Activated naive CD4-positive, alpha-beta T cell treated with anti-CD3 and anti-CD28 coated beads, Interleukin-2, amount 50 U/mL, for 24 hours (primary cell): ENCODE data around the gene TNFSF9.
"Not testable (repeated sequence)": the region's sequence is repeated elsewhere in the genome, so short reads cannot be mapped to it uniquely, and the experiment has no call there.

Experiments used
- H3K27ac Mint-ChIP-seq: one replicate; pipeline ENCODE4 v1.8.0; 2021; ENCODE audit warnings: mild to moderate bottlenecking, mixed read lengths
- H3K27me3 Mint-ChIP-seq: one replicate; pipeline ENCODE4 v1.8.0; 2021; ENCODE audit warnings: mixed read lengths
- H3K36me3 Mint-ChIP-seq: one replicate; pipeline ENCODE4 v1.8.0; 2021; ENCODE audit warnings: mixed read lengths
- H3K4me1 Mint-ChIP-seq: one replicate; pipeline ENCODE4 v1.8.0; 2021; ENCODE audit warnings: mixed read lengths
- H3K4me3 Mint-ChIP-seq: one replicate; pipeline ENCODE4 v1.8.0; 2021; ENCODE audit warnings: mild to moderate bottlenecking, mixed read lengths
- H3K9me3 Mint-ChIP-seq: one replicate; pipeline ENCODE4 v1.8.0; 2021; ENCODE audit warnings: mixed read lengths

The TNFSF9 gene

GRCh38 chr19:6539514-6539913 is 8.7 kb downstream of the TNFSF9 start:
- H3K36me3 Mint-ChIP-seq: no peaks in the 10 kb centered on the region
- H3K4me3 Mint-ChIP-seq: no peak overlapping the region
- no peaks in the 10 kb centered on the region for H3K9me3 Mint-ChIP-seq
- peaks cover 3% of the 10 kb centered on the region for H3K27me3 Mint-ChIP-seq
- peaks cover 18% of the 10 kb centered on the region for H3K4me1 Mint-ChIP-seq
- no peak overlapping the region for H3K27ac Mint-ChIP-seq

- H3K27me3 Mint-ChIP-seq: no peaks in the 10 kb centered on the region
- no peak overlapping the region for H3K4me3 Mint-ChIP-seq
- H3K36me3 Mint-ChIP-seq: no peaks in the 10 kb centered on the region
- no peaks in the 10 kb centered on the region for H3K9me3 Mint-ChIP-seq
- H3K27ac Mint-ChIP-seq: no peak overlapping the region
- H3K4me1 Mint-ChIP-seq: peaks cover 12% of the 10 kb centered on the region
These were observed 10.3 kb downstream of the TNFSF9 start for GRCh38 chr19:6540918-6541689.

- Mint-ChIP-seq H3K27me3 (no peaks in the 10 kb centered on the region), H3K4me3 (no peak overlapping the region), H3K27ac (peak overlapping the region; percentile 9), H3K4me1 (no peaks in the 10 kb centered on the region), H3K36me3 (no peaks in the 10 kb centered on the region), H3K9me3 (no peaks in the 10 kb centered on the region)
These were observed 13.1 kb downstream of the TNFSF9 start for GRCh38 chr19:6543866-6544347.

GRCh38 chr19:6550679-6551078 is 19.9 kb downstream of the TNFSF9 start:
- not testable (repeated sequence) for H3K27ac Mint-ChIP-seq, H3K4me3 Mint-ChIP-seq, H3K4me1 Mint-ChIP-seq, H3K36me3 Mint-ChIP-seq, H3K27me3 Mint-ChIP-seq, H3K9me3 Mint-ChIP-seq

GRCh38 chr19:6551091-6551490 is 20.3 kb downstream of the TNFSF9 start:
- Mint-ChIP-seq H3K4me1 (peaks cover 5% of the 10 kb centered on the region), H3K4me3 (no peak overlapping the region), H3K27me3 (no peaks in the 10 kb centered on the region), H3K36me3 (no peaks in the 10 kb centered on the region), H3K27ac (no peak overlapping the region), H3K9me3 (no peaks in the 10 kb centered on the region)

- H3K4me1 Mint-ChIP-seq: peaks cover 5% of the 10 kb centered on the region
- H3K9me3 Mint-ChIP-seq: no peaks in the 10 kb centered on the region
- H3K36me3 Mint-ChIP-seq: no peaks in the 10 kb centered on the region
- H3K27ac Mint-ChIP-seq: no peak overlapping the region
- no peak overlapping the region for H3K4me3 Mint-ChIP-seq
- H3K27me3 Mint-ChIP-seq: no peaks in the 10 kb centered on the region
These were observed 21.0 kb downstream of the TNFSF9 start for GRCh38 chr19:6551607-6552450.

GRCh38 chr19:6556043-6556449 is 25.2 kb downstream of the TNFSF9 start:
- no peak overlapping the region for H3K27ac Mint-ChIP-seq
- no peaks in the 10 kb centered on the region for H3K36me3 Mint-ChIP-seq
- H3K4me3 Mint-ChIP-seq: no peak overlapping the region
- H3K4me1 Mint-ChIP-seq: peaks cover 5% of the 10 kb centered on the region
- no peaks in the 10 kb centered on the region for H3K27me3 Mint-ChIP-seq
- no peaks in the 10 kb centered on the region for H3K9me3 Mint-ChIP-seq

- H3K4me1 Mint-ChIP-seq: peaks cover 5% of the 10 kb centered on the region
- no peak overlapping the region for H3K27ac Mint-ChIP-seq
These were observed 25.8 kb downstream of the TNFSF9 start for GRCh38 chr19:6556480-6557195.

GRCh38 chr19:6562437-6562836 is 31.6 kb downstream of the TNFSF9 start:
- H3K4me1 Mint-ChIP-seq, H3K9me3 Mint-ChIP-seq, H3K36me3 Mint-ChIP-seq: not testable (repeated sequence)

More at GRCh38 chr19:6556480-6557195, 25.8 kb downstream of the TNFSF9 start:
- no peak overlapping the region for H3K4me3 Mint-ChIP-seq
- H3K9me3 Mint-ChIP-seq: no peaks in the 10 kb centered on the region
- no peaks in the 10 kb centered on the region for H3K36me3 Mint-ChIP-seq
- H3K27me3 Mint-ChIP-seq: no peaks in the 10 kb centered on the region

GRCh38 chr19:6564393-6564792 is 33.6 kb downstream of the TNFSF9 start:
- no peaks in the 10 kb centered on the region for H3K36me3 Mint-ChIP-seq
- H3K9me3 Mint-ChIP-seq: no peaks in the 10 kb centered on the region
- H3K27ac Mint-ChIP-seq: no peak overlapping the region
- H3K4me1 Mint-ChIP-seq: no peaks in the 10 kb centered on the region
- peaks cover 9% of the 10 kb centered on the region for H3K27me3 Mint-ChIP-seq
- H3K4me3 Mint-ChIP-seq: no peak overlapping the region

More at GRCh38 chr19:6562437-6562836, 31.6 kb downstream of the TNFSF9 start:
- H3K4me3 Mint-ChIP-seq, H3K27me3 Mint-ChIP-seq, H3K27ac Mint-ChIP-seq: not testable (repeated sequence)

GRCh38 chr19:6566727-6567126 is 35.9 kb downstream of the TNFSF9 start:
- H3K4me1 Mint-ChIP-seq, H3K9me3 Mint-ChIP-seq, H3K27ac Mint-ChIP-seq, H3K36me3 Mint-ChIP-seq, H3K4me3 Mint-ChIP-seq: not testable (repeated sequence)
- peaks cover 12% of the 10 kb centered on the region for H3K27me3 Mint-ChIP-seq

GRCh38 chr19:6568010-6568526 is 37.2 kb downstream of the TNFSF9 start:
- no peaks in the 10 kb centered on the region for H3K36me3 Mint-ChIP-seq

GRCh38 chr19:6568816-6569215 is 38.0 kb downstream of the TNFSF9 start:
- Mint-ChIP-seq H3K4me1 (no peaks in the 10 kb centered on the region), H3K9me3 (no peaks in the 10 kb centered on the region), H3K27ac (no peak overlapping the region), H3K4me3 (no peak overlapping the region), H3K27me3 (peaks cover 12% of the 10 kb centered on the region), H3K36me3 (no peaks in the 10 kb centered on the region)

More at GRCh38 chr19:6568010-6568526, 37.2 kb downstream of the TNFSF9 start:
- no peaks in the 10 kb centered on the region for H3K9me3 Mint-ChIP-seq
- H3K4me3 Mint-ChIP-seq: no peak overlapping the region
- H3K27ac Mint-ChIP-seq: no peak overlapping the region
- H3K4me1 Mint-ChIP-seq: no peaks in the 10 kb centered on the region
- peaks cover 12% of the 10 kb centered on the region for H3K27me3 Mint-ChIP-seq

- peaks cover 5% of the 10 kb centered on the region for H3K27me3 Mint-ChIP-seq
- H3K4me3 Mint-ChIP-seq: no peak overlapping the region
- H3K4me1 Mint-ChIP-seq: no peaks in the 10 kb centered on the region
- H3K36me3 Mint-ChIP-seq: no peaks in the 10 kb centered on the region
- no peaks in the 10 kb centered on the region for H3K9me3 Mint-ChIP-seq
- no peak overlapping the region for H3K27ac Mint-ChIP-seq
These were observed 39.9 kb downstream of the TNFSF9 start for GRCh38 chr19:6570764-6571163.

- Mint-ChIP-seq H3K4me3 (no peak overlapping the region), H3K36me3 (no peaks in the 10 kb centered on the region), H3K4me1 (no peaks in the 10 kb centered on the region), H3K9me3 (no peaks in the 10 kb centered on the region), H3K27me3 (peaks cover 5% of the 10 kb centered on the region), H3K27ac (no peak overlapping the region)
These were observed 40.3 kb downstream of the TNFSF9 start for GRCh38 chr19:6571167-6571566.
